ENCODE data around the gene SAPCD2.

The SAPCD2 gene

GRCh38 chr9:137106662-137107250 is 36.4 kb upstream of the SAPCD2 start:
- DNase-seq: no peak

GRCh38 chr9:137105814-137106661 is 35.7 kb upstream of the SAPCD2 start:
- DNase-seq: no peak

GRCh38 chr9:137103206-137103999 is 33.0 kb upstream of the SAPCD2 start:
- DNase-seq: no peak

GRCh38 chr9:137099231-137099630 is 28.9 kb upstream of the SAPCD2 start:
- DNase-seq: no peak

- DNase-seq: no peak
These were observed 27.6 kb upstream of the SAPCD2 start for GRCh38 chr9:137097761-137098462.

GRCh38 chr9:137096785-137097546 is 26.6 kb upstream of the SAPCD2 start:
- no peak for DNase-seq

GRCh38 chr9:137095664-137096517 is 25.5 kb upstream of the SAPCD2 start:
- peak; percentile 57 to 79 (median 72) for DNase-seq

GRCh38 chr9:137089232-137089947 is 19.0 kb upstream of the SAPCD2 start:
- no peak for DNase-seq

GRCh38 chr9:137088121-137088520 is 17.8 kb upstream of the SAPCD2 start:
- DNase-seq: no peak

- no peak for DNase-seq
These were observed 17.1 kb upstream of the SAPCD2 start for GRCh38 chr9:137087409-137087925.

- peak; percentile 95 to 99 (median 97) for DNase-seq
These were observed 16.4 kb upstream of the SAPCD2 start, which contains the start of gene MAN1B1 for GRCh38 chr9:137086531-137087408. MAN1B1 (plus strand) TSS chr9:137086985; CDS start chr9:137087000, 15 bp downstream.

GRCh38 chr9:137085920-137086530 is 15.7 kb upstream of the SAPCD2 start:
- DNase-seq: peak in 1 of 4 experiments; percentile 47

- DNase-seq: no peak
These were observed 14.2 kb upstream of the SAPCD2 start for GRCh38 chr9:137084526-137084925.

GRCh38 chr9:137083394-137084004 is 13.1 kb upstream of the SAPCD2 start:
- no peak for DNase-seq

- DNase-seq: no peak
These were observed 12.6 kb upstream of the SAPCD2 start for GRCh38 chr9:137082925-137083290.

GRCh38 chr9:137082222-137082924 is 12.0 kb upstream of the SAPCD2 start:
- DNase-seq: no peak

Measured in activated CD4-positive, CD25-positive, alpha-beta regulatory T cell (primary cell).